ENCODE measurements around the gene KCNN4.

- TF ChIP-seq POLR2A (IDR thresholded peaks at IDR 0.05) (no peak), CTCF (IDR thresholded peaks at IDR 0.05) (no peak)
Observed at GRCh38 chr19:43754253-43754502, 26.6 kb downstream of the KCNN4 start.
